HEK293 (cell line): Measurements from ENCODE around the gene LAMTOR2.

ENCODE experiments used
- CTCF ChIA-PET: fragments of 350-600 bp; formaldehyde crosslinking; extraction: SDS; loops from one replicate; lab custom pipeline; 2021; ENCODE audit warnings: antibody characterized with exemption; lab: Yijun Ruan, JAX
- POLR2A ChIA-PET: fragments of 300-600 bp; formaldehyde crosslinking; extraction: SDS; loops from one replicate; lab custom pipeline; 2020; ENCODE audit warnings: antibody characterized with exemption, inconsistent platforms; lab: Yijun Ruan, JAX
- H3K27ac ChIP-seq: fragments of 200-500 bp; sonication (Bioruptor generic); 2 replicates; pipeline ENCODE4 v1.5.1; 2014; ENCODE audit warnings: low read depth, low read length, control low read depth, inconsistent platforms; ENCODE audit errors: extremely low read depth
- H3K36me3 ChIP-seq, 2 experiments: fragments of 200-500 bp in 1 of 2; sonication (Bioruptor generic) in 1 of 2; 1 replicate in 1 of 2; 2 replicates in 1 of 2; pipeline ENCODE4 v1.5.1; 2014 to 2017; ENCODE audit warnings: inconsistent platforms in 2 of 2, low read length in 2 of 2; ENCODE audit not compliant: control insufficient read depth in 2 of 2, insufficient read depth in 1 of 2
- H3K4me1 ChIP-seq: fragments of 200-500 bp; sonication (Bioruptor generic); 2 replicates; pipeline ENCODE4 v1.5.1; 2014; ENCODE audit warnings: mild to moderate bottlenecking, low read length, inconsistent platforms; ENCODE audit not compliant: control insufficient read depth, insufficient read depth
- H3K4me3 ChIP-seq: 2 replicates; pipeline ENCODE4 v1.5.1; 2011; ENCODE audit warnings: low read depth, mild to moderate bottlenecking, control low read depth, low read length, moderate library complexity
- H3K9me3 ChIP-seq: fragments of 200-500 bp; sonication (Bioruptor generic); 2 replicates; pipeline ENCODE4 v1.5.1; 2014; ENCODE audit warnings: low read depth, low read length, inconsistent platforms; ENCODE audit not compliant: control insufficient read depth, insufficient read depth
- GLIS1 ChIP-seq: fragments of 450-650 bp; formaldehyde crosslinking; IDR thresholded peaks from 2 replicates; pipeline ENCODE4 v1.5.1; 2016; ENCODE audit warnings: missing biosample characterization, missing genetic modification characterization
- HOXD13 ChIP-seq: sonication (generic); formaldehyde crosslinking; IDR thresholded peaks from 2 replicates; pipeline ENCODE4 v1.8.0; 2022; ENCODE audit warnings: missing genetic modification reagents, borderline replicate concordance
- IKZF3 ChIP-seq: fragments of 450-650 bp; IDR thresholded peaks from 2 replicates; pipeline ENCODE4 v1.5.0; 2018; ENCODE audit warnings: missing biosample characterization, mild to moderate bottlenecking, missing genetic modification characterization, moderate library complexity
- KLF1 ChIP-seq: fragments of 450-650 bp; formaldehyde crosslinking; IDR thresholded peaks from 2 replicates; pipeline ENCODE4 v1.5.1; 2016; ENCODE audit warnings: missing biosample characterization, missing genetic modification characterization
- REPIN1 ChIP-seq: fragments of 450-650 bp; formaldehyde crosslinking; IDR thresholded peaks from 2 replicates; pipeline ENCODE4 v1.5.1; 2017; ENCODE audit warnings: missing biosample characterization, missing genetic modification characterization, low read depth
- SP3 ChIP-seq: fragments of 450-650 bp; formaldehyde crosslinking; IDR thresholded peaks from 2 replicates; pipeline ENCODE4 v1.5.1; 2016; ENCODE audit warnings: missing biosample characterization, missing genetic modification characterization
- ZFHX2 ChIP-seq: fragments of 450-650 bp; formaldehyde crosslinking; conservative IDR thresholded peaks from 2 replicates; pipeline ENCODE4 v1.5.1; 2016; ENCODE audit warnings: missing biosample characterization, missing genetic modification characterization
- ZNF10 ChIP-seq: fragments of 450-650 bp; formaldehyde crosslinking; IDR thresholded peaks from 2 replicates; pipeline ENCODE4 v1.5.1; 2017; ENCODE audit warnings: missing biosample characterization, missing genetic modification characterization
- ZNF132 ChIP-seq: fragments of 450-650 bp; formaldehyde crosslinking; IDR thresholded peaks from 2 replicates; pipeline ENCODE4 v1.5.1; 2017; ENCODE audit warnings: missing biosample characterization, missing genetic modification characterization, borderline replicate concordance
- ZNF133 ChIP-seq: fragments of 450-650 bp; formaldehyde crosslinking; IDR thresholded peaks from 2 replicates; pipeline ENCODE4 v1.5.1; 2016; ENCODE audit warnings: missing biosample characterization, missing genetic modification characterization
- ZNF292 ChIP-seq: fragments of 450-650 bp; formaldehyde crosslinking; IDR thresholded peaks from 2 replicates; pipeline ENCODE4 v1.5.1; 2016; ENCODE audit warnings: low read depth, missing biosample characterization, missing genetic modification characterization, borderline replicate concordance
- ZNF341 ChIP-seq: fragments of 450-650 bp; formaldehyde crosslinking; IDR thresholded peaks from 2 replicates; pipeline ENCODE4; 2016; ENCODE audit warnings: low read depth, missing biosample characterization, missing genetic modification characterization
- ZNF544 ChIP-seq: fragments of 450-650 bp; formaldehyde crosslinking; IDR thresholded peaks from 2 replicates; pipeline ENCODE4 v1.5.0; 2017; ENCODE audit warnings: missing biosample characterization, missing genetic modification characterization
- ZNF585B ChIP-seq: fragments of 450-650 bp; formaldehyde crosslinking; IDR thresholded peaks from 2 replicates; pipeline ENCODE4 v1.5.1; 2016; ENCODE audit warnings: missing biosample characterization, missing genetic modification characterization
- ZNF777 ChIP-seq: fragments of 450-650 bp; formaldehyde crosslinking; IDR thresholded peaks from 2 replicates; pipeline ENCODE4 v1.5.1; 2017; ENCODE audit warnings: missing biosample characterization, missing genetic modification characterization, borderline replicate concordance
- TF ChIP-seq, protein P1 (sequence below): fragments of 450-650 bp; formaldehyde crosslinking; IDR thresholded peaks from 2 replicates; pipeline ENCODE4 v1.5.1; 2016; ENCODE audit warnings: missing biosample characterization, missing genetic modification characterization
- TF ChIP-seq, protein P2 (sequence below): fragments of 450-650 bp; formaldehyde crosslinking; IDR thresholded peaks from 2 replicates; pipeline ENCODE4 v1.5.1; 2016; ENCODE audit warnings: missing biosample characterization, missing genetic modification characterization
- TF ChIP-seq, protein P3 (sequence below): fragments of 450-650 bp; formaldehyde crosslinking; IDR thresholded peaks from 2 replicates; pipeline ENCODE4 v1.5.1; 2017; ENCODE audit warnings: missing biosample characterization, missing genetic modification characterization
- TF ChIP-seq, protein P4 (sequence below): fragments of 450-650 bp; formaldehyde crosslinking; IDR thresholded peaks from 2 replicates; pipeline ENCODE4 v1.5.1; 2016; ENCODE audit warnings: missing biosample characterization, missing genetic modification characterization
- TF ChIP-seq, protein P5 (sequence below): fragments of 450-650 bp; formaldehyde crosslinking; IDR thresholded peaks from 2 replicates; pipeline ENCODE4 v1.5.1; 2016; ENCODE audit warnings: missing biosample characterization, missing genetic modification characterization

The LAMTOR2 gene

DNA sequence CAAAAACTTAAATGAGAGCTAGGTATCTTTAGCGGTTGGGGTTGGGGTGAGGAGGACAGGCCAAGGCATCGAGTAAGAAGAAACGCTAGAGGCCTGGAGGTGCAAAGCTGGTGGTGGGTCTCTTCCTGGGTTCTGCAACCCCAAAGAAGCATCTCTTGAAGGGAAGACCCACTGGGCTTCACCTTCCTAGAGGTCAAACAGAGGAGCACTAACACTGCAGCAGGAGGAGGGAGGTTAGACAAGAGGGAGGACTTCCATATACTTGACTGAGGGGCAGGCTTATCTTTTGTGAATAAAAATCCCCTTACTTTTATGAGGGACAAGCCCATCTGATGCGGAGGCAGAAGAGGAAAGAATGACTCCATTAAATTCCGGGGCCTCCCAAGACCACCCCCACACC is 25.2 kb downstream of the LAMTOR2 start:
- no peaks in the 10 kb centered on the region for H3K9me3 ChIP-seq
- H3K36me3 ChIP-seq = peaks cover 0 to 24% of the 10 kb centered on the region in 2 experiments; a peak in 1 of 3 replicates
- TF ChIP-seq, protein P1, sequence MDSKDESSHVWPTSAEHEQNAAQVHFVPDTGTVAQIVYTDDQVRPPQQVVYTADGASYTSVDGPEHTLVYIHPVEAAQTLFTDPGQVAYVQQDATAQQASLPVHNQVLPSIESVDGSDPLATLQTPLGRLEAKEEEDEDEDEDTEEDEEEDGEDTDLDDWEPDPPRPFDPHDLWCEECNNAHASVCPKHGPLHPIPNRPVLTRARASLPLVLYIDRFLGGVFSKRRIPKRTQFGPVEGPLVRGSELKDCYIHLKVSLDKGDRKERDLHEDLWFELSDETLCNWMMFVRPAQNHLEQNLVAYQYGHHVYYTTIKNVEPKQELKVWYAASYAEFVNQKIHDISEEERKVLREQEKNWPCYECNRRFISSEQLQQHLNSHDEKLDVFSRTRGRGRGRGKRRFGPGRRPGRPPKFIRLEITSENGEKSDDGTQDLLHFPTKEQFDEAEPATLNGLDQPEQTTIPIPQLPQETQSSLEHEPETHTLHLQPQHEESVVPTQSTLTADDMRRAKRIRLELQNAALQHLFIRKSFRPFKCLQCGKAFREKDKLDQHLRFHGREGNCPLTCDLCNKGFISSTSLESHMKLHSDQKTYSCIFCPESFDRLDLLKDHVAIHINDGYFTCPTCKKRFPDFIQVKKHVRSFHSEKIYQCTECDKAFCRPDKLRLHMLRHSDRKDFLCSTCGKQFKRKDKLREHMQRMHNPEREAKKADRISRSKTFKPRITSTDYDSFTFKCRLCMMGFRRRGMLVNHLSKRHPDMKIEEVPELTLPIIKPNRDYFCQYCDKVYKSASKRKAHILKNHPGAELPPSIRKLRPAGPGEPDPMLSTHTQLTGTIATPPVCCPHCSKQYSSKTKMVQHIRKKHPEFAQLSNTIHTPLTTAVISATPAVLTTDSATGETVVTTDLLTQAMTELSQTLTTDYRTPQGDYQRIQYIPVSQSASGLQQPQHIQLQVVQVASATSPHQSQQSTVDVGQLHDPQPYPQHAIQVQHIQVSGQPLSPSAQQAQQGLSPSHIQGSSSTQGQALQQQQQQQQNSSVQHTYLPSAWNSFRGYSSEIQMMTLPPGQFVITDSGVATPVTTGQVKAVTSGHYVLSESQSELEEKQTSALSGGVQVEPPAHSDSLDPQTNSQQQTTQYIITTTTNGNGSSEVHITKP (tag by site-specific recombination) = peak; percentile 54; the same call in 1 of the 2 replicates
- TF ChIP-seq ZNF132 (tag by site-specific recombination) = no peak
- ChIA-PET CTCF (interaction anchor here (2.8 kb wide), 1 partner anchor 12 kb away, joined by 13 read pairs; no protein-coding TSS in a partner anchor), POLR2A (no interaction called here)
- H3K4me3 ChIP-seq = no peak overlapping the region
- peaks cover 5% of the 10 kb centered on the region for H3K4me1 ChIP-seq
- H3K27ac ChIP-seq = no peak overlapping the region

DNA sequence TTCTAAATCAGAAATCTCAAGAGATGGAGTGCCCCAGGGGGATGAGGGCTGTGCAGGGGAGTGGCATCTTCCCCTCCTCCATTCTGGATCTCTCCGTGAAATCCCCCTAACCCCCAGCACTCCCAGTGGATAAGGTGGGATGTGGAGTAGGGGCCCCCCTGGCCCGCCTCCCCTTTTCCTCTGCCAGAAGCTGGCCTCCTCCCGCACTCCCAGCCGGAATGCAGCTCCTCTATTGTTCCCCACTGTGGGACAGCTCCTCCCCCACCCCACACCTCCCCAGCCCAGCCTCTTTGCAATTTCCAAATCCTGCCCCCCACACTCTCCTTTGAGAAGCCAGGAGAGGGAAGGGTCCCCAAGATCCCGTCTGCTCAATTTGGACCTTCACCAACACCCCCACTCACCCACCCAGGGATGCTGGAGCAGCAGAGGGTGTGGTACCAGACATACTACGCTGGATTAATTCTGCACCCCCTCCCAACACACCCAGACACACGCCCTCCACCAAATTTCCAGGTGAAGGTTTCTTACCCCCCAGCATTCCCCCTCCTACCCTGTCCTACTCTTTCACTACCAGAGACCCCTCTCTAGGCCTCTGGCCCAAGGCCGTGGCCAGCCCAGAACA is 25.8 kb downstream of the LAMTOR2 start:
- Histone ChIP-seq H3K36me3 (peaks cover 0 to 24% of the 10 kb centered on the region in 2 experiments; a peak in 1 of 3 replicates), H3K4me1 (peaks cover 4% of the 10 kb centered on the region; the same call in 1 of the 2 replicates), H3K27ac (no peak overlapping the region), H3K9me3 (no peaks in the 10 kb centered on the region), H3K4me3 (no peak overlapping the region)
- ChIA-PET POLR2A (no interaction called here), CTCF (interaction anchor here (2.8 kb wide), 1 partner anchor 13 kb away, joined by 13 read pairs; no protein-coding TSS in a partner anchor)
- TF ChIP-seq ZNF777 (no peak), ZNF133 (tag by site-specific recombination) (peak; percentile 56), ZNF585B (tag by site-specific recombination) (no peak), GLIS1 (tag by site-specific recombination) (peak; percentile 25; the same call in 1 of the 2 replicates), ZNF10 (no peak), ZNF341 (peak; percentile 43; the same call in 1 of the 2 replicates), REPIN1 (tag by site-specific recombination) (no peak), ZNF292 (no peak), KLF1 (tag by site-specific recombination) (peak; percentile 74; the same call in 1 of the 2 replicates), IKZF3 (tag by site-specific recombination) (peak; percentile 30; the same call in 1 of the 2 replicates), ZNF544 (tag by site-specific recombination) (no peak), SP3 (no peak), HOXD13 (CRISPR knock-in tag) (no peak), ZFHX2 (tag by site-specific recombination) (0 out of 2 replicates have a peak, but pooled peaks have one; percentile 8)
- TF ChIP-seq, protein P2, sequence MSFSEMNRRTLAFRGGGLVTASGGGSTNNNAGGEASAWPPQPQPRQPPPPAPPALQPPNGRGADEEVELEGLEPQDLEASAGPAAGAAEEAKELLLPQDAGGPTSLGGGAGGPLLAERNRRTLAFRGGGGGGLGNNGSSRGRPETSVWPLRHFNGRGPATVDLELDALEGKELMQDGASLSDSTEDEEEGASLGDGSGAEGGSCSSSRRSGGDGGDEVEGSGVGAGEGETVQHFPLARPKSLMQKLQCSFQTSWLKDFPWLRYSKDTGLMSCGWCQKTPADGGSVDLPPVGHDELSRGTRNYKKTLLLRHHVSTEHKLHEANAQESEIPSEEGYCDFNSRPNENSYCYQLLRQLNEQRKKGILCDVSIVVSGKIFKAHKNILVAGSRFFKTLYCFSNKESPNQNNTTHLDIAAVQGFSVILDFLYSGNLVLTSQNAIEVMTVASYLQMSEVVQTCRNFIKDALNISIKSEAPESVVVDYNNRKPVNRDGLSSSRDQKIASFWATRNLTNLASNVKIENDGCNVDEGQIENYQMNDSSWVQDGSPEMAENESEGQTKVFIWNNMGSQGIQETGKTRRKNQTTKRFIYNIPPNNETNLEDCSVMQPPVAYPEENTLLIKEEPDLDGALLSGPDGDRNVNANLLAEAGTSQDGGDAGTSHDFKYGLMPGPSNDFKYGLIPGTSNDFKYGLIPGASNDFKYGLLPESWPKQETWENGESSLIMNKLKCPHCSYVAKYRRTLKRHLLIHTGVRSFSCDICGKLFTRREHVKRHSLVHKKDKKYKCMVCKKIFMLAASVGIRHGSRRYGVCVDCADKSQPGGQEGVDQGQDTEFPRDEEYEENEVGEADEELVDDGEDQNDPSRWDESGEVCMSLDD = 0 out of 2 replicates have a peak, but pooled peaks have one; percentile 15
- TF ChIP-seq, protein P3, sequence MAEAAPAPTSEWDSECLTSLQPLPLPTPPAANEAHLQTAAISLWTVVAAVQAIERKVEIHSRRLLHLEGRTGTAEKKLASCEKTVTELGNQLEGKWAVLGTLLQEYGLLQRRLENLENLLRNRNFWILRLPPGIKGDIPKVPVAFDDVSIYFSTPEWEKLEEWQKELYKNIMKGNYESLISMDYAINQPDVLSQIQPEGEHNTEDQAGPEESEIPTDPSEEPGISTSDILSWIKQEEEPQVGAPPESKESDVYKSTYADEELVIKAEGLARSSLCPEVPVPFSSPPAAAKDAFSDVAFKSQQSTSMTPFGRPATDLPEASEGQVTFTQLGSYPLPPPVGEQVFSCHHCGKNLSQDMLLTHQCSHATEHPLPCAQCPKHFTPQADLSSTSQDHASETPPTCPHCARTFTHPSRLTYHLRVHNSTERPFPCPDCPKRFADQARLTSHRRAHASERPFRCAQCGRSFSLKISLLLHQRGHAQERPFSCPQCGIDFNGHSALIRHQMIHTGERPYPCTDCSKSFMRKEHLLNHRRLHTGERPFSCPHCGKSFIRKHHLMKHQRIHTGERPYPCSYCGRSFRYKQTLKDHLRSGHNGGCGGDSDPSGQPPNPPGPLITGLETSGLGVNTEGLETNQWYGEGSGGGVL (tag by site-specific recombination) = peak; percentile 44
- TF ChIP-seq, protein P4, sequence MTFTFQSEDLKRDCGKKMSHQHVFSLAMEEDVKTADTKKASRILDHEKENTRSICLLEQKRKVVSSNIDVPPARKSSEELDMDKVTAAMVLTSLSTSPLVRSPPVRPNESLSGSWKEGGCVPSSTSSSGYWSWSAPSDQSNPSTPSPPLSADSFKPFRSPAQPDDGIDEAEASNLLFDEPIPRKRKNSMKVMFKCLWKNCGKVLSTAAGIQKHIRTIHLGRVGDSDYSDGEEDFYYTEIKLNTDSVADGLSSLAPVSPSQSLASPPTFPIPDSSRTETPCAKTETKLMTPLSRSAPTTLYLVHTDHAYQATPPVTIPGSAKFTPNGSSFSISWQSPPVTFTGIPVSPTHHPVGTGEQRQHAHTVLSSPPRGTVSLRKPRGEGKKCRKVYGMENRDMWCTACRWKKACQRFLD (tag by site-specific recombination) = no peak
- TF ChIP-seq, protein P5, sequence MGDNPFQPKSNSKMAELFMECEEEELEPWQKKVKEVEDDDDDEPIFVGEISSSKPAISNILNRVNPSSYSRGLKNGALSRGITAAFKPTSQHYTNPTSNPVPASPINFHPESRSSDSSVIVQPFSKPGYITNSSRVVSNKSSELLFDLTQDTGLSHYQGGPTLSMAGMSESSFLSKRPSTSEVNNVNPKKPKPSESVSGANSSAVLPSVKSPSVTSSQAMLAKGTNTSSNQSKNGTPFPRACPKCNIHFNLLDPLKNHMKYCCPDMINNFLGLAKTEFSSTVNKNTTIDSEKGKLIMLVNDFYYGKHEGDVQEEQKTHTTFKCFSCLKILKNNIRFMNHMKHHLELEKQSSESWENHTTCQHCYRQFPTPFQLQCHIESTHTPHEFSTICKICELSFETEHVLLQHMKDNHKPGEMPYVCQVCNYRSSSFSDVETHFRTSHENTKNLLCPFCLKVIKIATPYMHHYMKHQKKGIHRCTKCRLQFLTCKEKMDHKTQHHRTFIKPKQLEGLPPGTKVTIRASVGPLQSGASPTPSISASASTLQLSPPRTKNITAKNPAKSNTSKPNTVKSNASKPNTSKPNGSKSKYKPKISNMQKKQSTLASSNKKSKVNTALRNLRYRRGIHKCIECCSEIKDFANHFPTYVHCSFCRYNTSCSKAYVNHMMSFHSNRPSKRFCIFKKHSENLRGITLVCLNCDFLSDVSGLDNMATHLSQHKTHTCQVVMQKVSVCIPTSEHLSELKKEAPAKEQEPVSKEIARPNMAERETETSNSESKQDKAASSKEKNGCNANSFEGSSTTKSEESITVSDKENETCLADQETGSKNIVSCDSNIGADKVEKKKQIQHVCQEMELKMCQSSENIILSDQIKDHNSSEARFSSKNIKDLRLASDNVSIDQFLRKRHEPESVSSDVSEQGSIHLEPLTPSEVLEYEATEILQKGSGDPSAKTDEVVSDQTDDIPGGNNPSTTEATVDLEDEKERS (tag by site-specific recombination) = no peak
